Smooth muscle cell (in vitro differentiated cells): ENCODE data around the gene PTPN12. TPM values are rescaled to one million over a fixed set of nuclear protein-coding genes. Genes with fewer than 3 reads are reported as not detected.
"Not testable (repeated sequence)": the region's sequence is repeated elsewhere in the genome, so short reads cannot be mapped to it uniquely, and the experiment has no call there.

Experiments
- DNase-seq: peaks from one replicate; lab custom pipeline; 2025; ENCODE audit not compliant: unreplicated experiment; lab: John Stamatoyannopoulos, UW
- H2AFZ ChIP-seq: fragments of 200-600 bp; sonication (generic); 2 replicates; pipeline ENCODE4 v1.6.0; 2016; ENCODE audit warnings: antibody characterized with exemption, low read depth, mild to moderate bottlenecking
- H3F3A ChIP-seq: fragments of 200-600 bp; sonication (generic); 2 replicates; pipeline ENCODE4 v1.6.0; 2017; ENCODE audit warnings: antibody characterized with exemption, low read depth
- H3K27ac ChIP-seq: fragments of 200-600 bp; sonication (generic); 2 replicates; pipeline ENCODE4 v1.5.1; 2016; ENCODE audit warnings: low read depth, mild to moderate bottlenecking
- H3K27me3 ChIP-seq: fragments of 200-600 bp; sonication (generic); 2 replicates; pipeline ENCODE4 v1.6.1; 2016; ENCODE audit warnings: low read depth, mild to moderate bottlenecking
- H3K36me3 ChIP-seq: fragments of 200-600 bp; sonication (generic); 2 replicates; pipeline ENCODE4 v1.5.1; 2016; ENCODE audit warnings: low read depth
- H3K4me1 ChIP-seq: fragments of 200-600 bp; sonication (generic); 2 replicates; pipeline ENCODE4 v1.5.1; 2016; ENCODE audit warnings: low read depth
- H3K4me2 ChIP-seq: fragments of 200-600 bp; sonication (generic); 2 replicates; pipeline ENCODE4 v1.6.0; 2016; ENCODE audit warnings: mild to moderate bottlenecking
- H3K4me3 ChIP-seq: fragments of 200-600 bp; sonication (generic); 2 replicates; pipeline ENCODE4 v1.5.1; 2016; ENCODE audit warnings: mild to moderate bottlenecking
- H3K79me2 ChIP-seq: fragments of 200-600 bp; sonication (generic); 2 replicates; pipeline ENCODE4 v1.6.0; 2016; ENCODE audit warnings: low read depth, mild to moderate bottlenecking
- H3K9ac ChIP-seq: fragments of 200-600 bp; sonication (generic); 2 replicates; pipeline ENCODE4 v1.6.0; 2016; ENCODE audit warnings: low read depth
- H3K9me3 ChIP-seq: fragments of 200-600 bp; sonication (generic); replicated peaks from 2 replicates; pipeline ENCODE4 v1.5.1; 2016; ENCODE audit warnings: low read depth
- H4K20me1 ChIP-seq: fragments of 200-600 bp; sonication (generic); 2 replicates; pipeline ENCODE4 v1.6.0; 2016; ENCODE audit warnings: low read depth
- CTCF ChIP-seq: fragments of 200-600 bp; sonication (generic); IDR thresholded peaks from 2 replicates; pipeline ENCODE4 v1.5.1; 2017; ENCODE audit warnings: borderline replicate concordance, mild to moderate bottlenecking, antibody characterized with exemption; ENCODE audit not compliant: insufficient read depth, poor library complexity, severe bottlenecking
- WGBS: methylation state at CpG from one replicate; pipeline ENCODE4 v1.1.7; 2016; ENCODE audit warnings: low lambda C conversion rate; 5-methylcytosine and 5-hydroxymethylcytosine counted together
- polyA plus RNA-seq: library from polyadenylated mRNA; unstranded; fragments of >200 nt; fragmentation: Nextera tagmentation; extraction: Ambion mirVana; gene quantifications from 2 replicates; pipeline ENCODE4 v1.2.1, GENCODE V29; 2016
- total RNA-seq: library from RNA; depleted of rRNA; stranded (reverse); fragments of >200 nt; gene quantifications from 2 replicates; pipeline ENCODE4 v1.2.3, GENCODE V29; 2014

Gene PTPN12
- total and polyA plus RNA-seq, 2 experiments from 2014 or later: 12.3 to 85.2 TPM

GRCh38 chr7:77516085-77516484 is 21.0 kb upstream of the PTPN12 start:
- no peak for DNase-seq
- WGBS: 89% methylated on average over 3 of the region's 3 CpGs
- H3K27ac ChIP-seq: no peak overlapping the region
- H3K4me1 ChIP-seq: no peaks in the 10 kb centered on the region
- TF ChIP-seq CTCF: no peak
- H3K27me3 ChIP-seq: no peaks in the 10 kb centered on the region
- no peak overlapping the region for H3K9ac ChIP-seq
- no peaks in the 10 kb centered on the region for H3K79me2 ChIP-seq
- no peak overlapping the region for H2AFZ ChIP-seq
- H3K9me3 ChIP-seq: no peaks in the 10 kb centered on the region
- H4K20me1 ChIP-seq: no peaks in the 10 kb centered on the region
- H3K36me3 ChIP-seq: no peaks in the 10 kb centered on the region
- H3K4me3 ChIP-seq: no peak overlapping the region
- H3F3A ChIP-seq: no peaks in the 10 kb centered on the region
- no peak overlapping the region for H3K4me2 ChIP-seq

GRCh38 chr7:77520261-77520660 is 16.8 kb upstream of the PTPN12 start:
- H2AFZ ChIP-seq: no peak overlapping the region
- H3K27ac ChIP-seq: no peak overlapping the region
- H3K36me3 ChIP-seq: no peaks in the 10 kb centered on the region
- TF ChIP-seq CTCF: no peak
- no peaks in the 10 kb centered on the region for H3K4me1 ChIP-seq
- H4K20me1 ChIP-seq: no peaks in the 10 kb centered on the region
- H3K4me3 ChIP-seq: no peak overlapping the region
- DNase-seq: no peak
- no peaks in the 10 kb centered on the region for H3K27me3 ChIP-seq
- no peaks in the 10 kb centered on the region for H3F3A ChIP-seq
- no peaks in the 10 kb centered on the region for H3K79me2 ChIP-seq
- WGBS: 94% methylated on average over 1 of the region's 1 CpG
- H3K4me2 ChIP-seq: no peak overlapping the region
- H3K9ac ChIP-seq: no peak overlapping the region
- no peaks in the 10 kb centered on the region for H3K9me3 ChIP-seq

GRCh38 chr7:77521537-77521936 is 15.6 kb upstream of the PTPN12 start:
- not testable (repeated sequence) for H3K9ac ChIP-seq, H2AFZ ChIP-seq, H3K79me2 ChIP-seq, H3K36me3 ChIP-seq, DNase-seq, H3K4me3 ChIP-seq, H3K9me3 ChIP-seq, H3K27ac ChIP-seq, H4K20me1 ChIP-seq, H3F3A ChIP-seq, H3K4me2 ChIP-seq, H3K4me1 ChIP-seq, H3K27me3 ChIP-seq
- 94% methylated on average over 5 of the region's 5 CpGs for WGBS

- H3K9me3 ChIP-seq: no peaks in the 10 kb centered on the region
- H3F3A ChIP-seq: no peaks in the 10 kb centered on the region
- no peak overlapping the region for H3K4me3 ChIP-seq
- no peaks in the 10 kb centered on the region for H3K27me3 ChIP-seq
- H3K79me2 ChIP-seq: no peaks in the 10 kb centered on the region
- no peak overlapping the region for H3K9ac ChIP-seq
- H3K4me1 ChIP-seq: no peaks in the 10 kb centered on the region
- no peak overlapping the region for H3K27ac ChIP-seq
- TF ChIP-seq CTCF: no peak
- no peak for DNase-seq
- H2AFZ ChIP-seq: no peak overlapping the region
- no peak overlapping the region for H3K4me2 ChIP-seq
- H4K20me1 ChIP-seq: no peaks in the 10 kb centered on the region
- H3K36me3 ChIP-seq: no peaks in the 10 kb centered on the region
Observed at GRCh38 chr7:77524731-77525130, 12.4 kb upstream of the PTPN12 start.
